Bronchial smooth muscle cell (primary cell): ENCODE data around the gene AKR1D1. TPM values are rescaled to one million over a fixed set of nuclear protein-coding genes. Genes with fewer than 3 reads are reported as not detected.

Experiments used
- total RNA-seq: library from RNA; depleted of rRNA; stranded (reverse); fragments of >200 nt; gene quantifications from 2 replicates; pipeline ENCODE4 v1.2.1, GENCODE V29; 2014

Gene AKR1D1, protein sequence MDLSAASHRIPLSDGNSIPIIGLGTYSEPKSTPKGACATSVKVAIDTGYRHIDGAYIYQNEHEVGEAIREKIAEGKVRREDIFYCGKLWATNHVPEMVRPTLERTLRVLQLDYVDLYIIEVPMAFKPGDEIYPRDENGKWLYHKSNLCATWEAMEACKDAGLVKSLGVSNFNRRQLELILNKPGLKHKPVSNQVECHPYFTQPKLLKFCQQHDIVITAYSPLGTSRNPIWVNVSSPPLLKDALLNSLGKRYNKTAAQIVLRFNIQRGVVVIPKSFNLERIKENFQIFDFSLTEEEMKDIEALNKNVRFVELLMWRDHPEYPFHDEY
- not detected in 2 replicates for total RNA-seq

GRCh38 chr7:138076196-138076595 lies at the start of gene AKR1D1:
Gene AKR1D1 (plus strand): TSS chr7:138076459. CDS start chr7:138076519, 60 bp downstream.

Other genes with a start within 250 kb of the AKR1D1 start
- gene DGKI, start 229.5 kb upstream of the AKR1D1 start, total RNA-seq: 1.9 and 2.5 TPM in 2 replicates
- gene CREB3L2, start 74.4 kb upstream of the AKR1D1 start, total RNA-seq: 8.4 and 15.1 TPM in 2 replicates